Ascending aorta (tissue), 2 donors: ENCODE results near the gene P2RX7. TPM values are rescaled to one million over a fixed set of nuclear protein-coding genes. Genes with fewer than 3 reads are reported as not detected.

Experiments used
- DNase-seq, 2 donors: peaks; one replicate each; pipeline ENCODE4 v3.0.0-alpha.2; 2019; ENCODE audit warnings: low spot score in 2 of 2
- H3K27ac ChIP-seq, 2 donors: fragments of 200-600 bp; sonication (generic); one replicate each; pipeline ENCODE4 v1.5.1; 2016 to 2017; ENCODE audit warnings: mild to moderate bottlenecking in 1 of 2
- H3K27me3 ChIP-seq: fragments of 200-600 bp; sonication (generic); one replicate; pipeline ENCODE4 v1.5.1; 2017
- H3K36me3 ChIP-seq, 2 donors: fragments of 200-600 bp; sonication (generic); one replicate each; pipeline ENCODE4 v1.5.1; 2016
- H3K4me1 ChIP-seq, 2 donors: fragments of 200-600 bp; sonication (generic); one replicate each; pipeline ENCODE4 v1.5.1; 2016 to 2017; ENCODE audit warnings: mild to moderate bottlenecking in 1 of 2
- H3K4me3 ChIP-seq, 2 donors: fragments of 200-600 bp; sonication (generic); one replicate each; pipeline ENCODE4 v1.5.1; 2016 to 2017; ENCODE audit warnings: mild to moderate bottlenecking in 1 of 2
- H3K9me3 ChIP-seq, 2 donors: fragments of 200-600 bp; sonication (generic); one replicate each; pipeline ENCODE4 v1.5.1; 2016
- CTCF ChIP-seq, 3 experiments: fragments of 200-600 bp in 2 of 3; fragments of 450-650 bp in 1 of 3; sonication (generic) in 2 of 3; IDR thresholded peaks; one replicate each; pipeline ENCODE4 v1.5.1; 2016 to 2019; ENCODE audit warnings: antibody characterized with exemption in 3 of 3, mild to moderate bottlenecking in 1 of 3, moderate library complexity in 1 of 3
- intact Hi-C: fragments of 100-400 bp; cut with DNase I; formaldehyde crosslinking; loops from one replicate; pipeline ENCODE4 v1.15.1; 2023
- total RNA-seq: library from RNA; depleted of rRNA; stranded (reverse); fragments of >200 nt; gene quantifications from one replicate; pipeline ENCODE4 v1.1.0, GENCODE V29; 2016

P2RX7 gene
- total RNA-seq, 1 donor from 2014 or later: 1.1 TPM

GRCh38 chr12:121216102-121216501, 83.4 kb downstream of the P2RX7 start:
- H3K4me3 ChIP-seq: no peak overlapping the region
- H3K9me3 ChIP-seq: no peaks in the 10 kb centered on the region
- no peak for TF ChIP-seq CTCF (IDR thresholded peaks at IDR 0.05)
- peaks cover 3 to 11% of the 10 kb centered on the region in 2 donors for H3K36me3 ChIP-seq
- intact Hi-C loops: no loop called here
- H3K4me1 ChIP-seq: peaks cover 0 to 3% of the 10 kb centered on the region in 2 donors
- no peak overlapping the region for H3K27ac ChIP-seq
- DNase-seq: no peak
- no peaks in the 10 kb centered on the region for H3K27me3 ChIP-seq

GRCh38 chr12:121217063-121217462, 84.4 kb downstream of the P2RX7 start:
- Histone ChIP-seq H3K4me1 (peaks cover 0 to 3% of the 10 kb centered on the region in 2 donors), H3K27ac (no peak overlapping the region), H3K9me3 (no peaks in the 10 kb centered on the region), H3K27me3 (no peaks in the 10 kb centered on the region), H3K36me3 (peaks cover 3 to 17% of the 10 kb centered on the region in 2 donors), H3K4me3 (no peak overlapping the region)
- DNase-seq: no peak
- TF ChIP-seq CTCF (IDR thresholded peaks at IDR 0.05): no peak
- intact Hi-C loops: no loop called here

GRCh38 chr12:121217761-121218160, 85.1 kb downstream of the P2RX7 start:
- no peak for TF ChIP-seq CTCF (IDR thresholded peaks at IDR 0.05)
- peaks cover 0 to 3% of the 10 kb centered on the region in 2 donors for H3K4me1 ChIP-seq
- no peaks in the 10 kb centered on the region for H3K9me3 ChIP-seq
- DNase-seq: no peak
- peaks cover 6 to 21% of the 10 kb centered on the region in 2 donors for H3K36me3 ChIP-seq
- no peak overlapping the region for H3K4me3 ChIP-seq
- intact Hi-C loops: no loop called here
- H3K27me3 ChIP-seq: no peaks in the 10 kb centered on the region
- no peak overlapping the region for H3K27ac ChIP-seq

- no peak for DNase-seq
- H3K9me3 ChIP-seq: no peaks in the 10 kb centered on the region
- no peak for TF ChIP-seq CTCF (IDR thresholded peaks at IDR 0.05)
- peaks cover 14 to 32% of the 10 kb centered on the region in 2 donors for H3K36me3 ChIP-seq
- H3K27me3 ChIP-seq: no peaks in the 10 kb centered on the region
- peaks cover 0 to 3% of the 10 kb centered on the region in 2 donors for H3K4me1 ChIP-seq
- H3K27ac ChIP-seq: no peak overlapping the region
- intact Hi-C loops: no loop called here
- no peak overlapping the region for H3K4me3 ChIP-seq
These were observed 86.1 kb downstream of the P2RX7 start for GRCh38 chr12:121218588-121219352.

GRCh38 chr12:121219353-121219986, 86.8 kb downstream of the P2RX7 start:
- TF ChIP-seq CTCF (IDR thresholded peaks at IDR 0.05): no peak
- no peak for DNase-seq
- peaks cover 0 to 3% of the 10 kb centered on the region in 2 donors for H3K4me1 ChIP-seq
- H3K36me3 ChIP-seq: peaks cover 14 to 35% of the 10 kb centered on the region in 2 donors
- H3K27ac ChIP-seq: no peak overlapping the region
- intact Hi-C loops: no loop called here
- no peaks in the 10 kb centered on the region for H3K9me3 ChIP-seq
- H3K4me3 ChIP-seq: no peak overlapping the region
- no peaks in the 10 kb centered on the region for H3K27me3 ChIP-seq
